ENCODE data around the gene AP2B1. TPM values are rescaled to one million over a fixed set of nuclear protein-coding genes. Genes with fewer than 3 reads are reported as not detected.

The AP2B1 gene
- total RNA-seq, 3 donors from 2014 or later = 127 to 177 (median 153) TPM

DNA sequence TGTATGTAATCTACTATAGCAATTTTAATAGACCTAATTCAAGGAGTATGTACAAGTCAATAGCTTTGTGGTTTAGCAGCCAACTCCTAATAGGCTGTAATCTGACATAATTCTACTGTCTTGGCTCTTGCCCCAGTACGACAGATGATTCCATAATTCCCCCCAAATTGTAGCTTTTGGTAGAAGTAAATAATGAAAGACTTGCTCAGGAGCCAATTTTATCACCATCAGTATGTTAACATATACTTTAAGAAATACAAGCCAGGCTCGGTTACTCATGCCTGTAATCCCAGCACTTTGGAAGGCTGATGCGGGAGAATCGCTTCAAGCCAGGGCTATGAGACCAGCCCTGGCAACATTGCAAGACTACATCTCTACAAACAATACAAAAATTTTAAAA lies 53.9 kb downstream of the AP2B1 start:
- Histone ChIP-seq H3K9me3 (no peaks in the 10 kb centered on the region), H3K4me1 (ENCODE audit: low read depth) (no peaks in the 10 kb centered on the region), H3K4me3 (no peak overlapping the region), H3K36me3 (ENCODE audit: low read depth) (no peaks in the 10 kb centered on the region)
- DNase-seq = no peak
- TF ChIP-seq, protein P1, sequence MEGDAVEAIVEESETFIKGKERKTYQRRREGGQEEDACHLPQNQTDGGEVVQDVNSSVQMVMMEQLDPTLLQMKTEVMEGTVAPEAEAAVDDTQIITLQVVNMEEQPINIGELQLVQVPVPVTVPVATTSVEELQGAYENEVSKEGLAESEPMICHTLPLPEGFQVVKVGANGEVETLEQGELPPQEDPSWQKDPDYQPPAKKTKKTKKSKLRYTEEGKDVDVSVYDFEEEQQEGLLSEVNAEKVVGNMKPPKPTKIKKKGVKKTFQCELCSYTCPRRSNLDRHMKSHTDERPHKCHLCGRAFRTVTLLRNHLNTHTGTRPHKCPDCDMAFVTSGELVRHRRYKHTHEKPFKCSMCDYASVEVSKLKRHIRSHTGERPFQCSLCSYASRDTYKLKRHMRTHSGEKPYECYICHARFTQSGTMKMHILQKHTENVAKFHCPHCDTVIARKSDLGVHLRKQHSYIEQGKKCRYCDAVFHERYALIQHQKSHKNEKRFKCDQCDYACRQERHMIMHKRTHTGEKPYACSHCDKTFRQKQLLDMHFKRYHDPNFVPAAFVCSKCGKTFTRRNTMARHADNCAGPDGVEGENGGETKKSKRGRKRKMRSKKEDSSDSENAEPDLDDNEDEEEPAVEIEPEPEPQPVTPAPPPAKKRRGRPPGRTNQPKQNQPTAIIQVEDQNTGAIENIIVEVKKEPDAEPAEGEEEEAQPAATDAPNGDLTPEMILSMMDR (IDR thresholded peaks at IDR 0.05) = no peak
- no peak for ATAC-seq
- intact Hi-C loops (cut with DNase I, micrococcal nuclease) = no loop called here

DNA sequence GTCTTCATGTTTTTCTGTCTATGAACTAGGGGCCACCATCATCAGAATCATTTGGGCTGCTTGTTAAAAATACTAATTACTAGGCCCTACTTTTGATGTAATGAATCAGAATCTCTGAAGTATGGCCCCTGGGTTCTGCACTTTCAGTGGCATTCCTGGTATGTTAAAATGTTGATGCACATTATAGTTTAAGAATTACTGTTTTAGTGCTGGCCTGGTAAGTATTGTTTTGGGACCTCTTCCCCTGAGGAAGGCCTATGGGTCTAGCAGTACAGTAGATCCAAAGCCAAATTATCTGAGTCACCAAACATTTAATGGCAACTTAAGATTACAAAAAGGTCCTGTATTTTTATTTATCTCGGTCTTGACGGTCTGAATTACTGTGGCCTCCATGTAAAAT lies 58.8 kb downstream of the AP2B1 start:
- no peak for DNase-seq
- intact Hi-C loops (cut with DNase I, micrococcal nuclease) = no loop called here
- no peak overlapping the region for H3K4me3 ChIP-seq
- no peaks in the 10 kb centered on the region for H3K4me1 ChIP-seq (ENCODE audit: low read depth)
- ATAC-seq = no peak
- H3K9me3 ChIP-seq = no peaks in the 10 kb centered on the region
- TF ChIP-seq, protein P1 (IDR thresholded peaks at IDR 0.05) = no peak
- H3K36me3 ChIP-seq (ENCODE audit: low read depth) = no peaks in the 10 kb centered on the region

DNA sequence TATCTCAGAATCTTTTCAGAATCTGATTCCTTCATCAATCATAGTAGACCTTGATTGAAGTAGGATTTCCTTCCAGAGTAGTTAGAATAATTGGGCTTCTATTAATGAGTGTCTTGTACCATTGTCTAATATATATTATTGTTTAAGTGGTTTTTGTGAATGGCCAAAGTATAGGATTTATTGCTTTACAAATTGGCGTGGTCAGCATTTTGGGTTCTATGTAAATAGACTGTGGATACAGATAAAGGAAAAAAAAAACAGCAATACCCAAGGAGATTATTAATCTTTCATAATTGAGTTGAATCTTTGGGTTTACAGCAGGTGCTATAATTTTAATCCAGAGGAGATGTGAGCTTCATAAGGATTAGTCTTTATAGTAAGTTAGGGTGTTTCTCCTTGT lies 64.3 kb downstream of the AP2B1 start:
- intact Hi-C loops (cut with DNase I, micrococcal nuclease) = no loop called here
- ATAC-seq (no peak), DNase-seq (no peak)
- Histone ChIP-seq H3K9me3 (no peaks in the 10 kb centered on the region), H3K4me1 (ENCODE audit: low read depth) (no peaks in the 10 kb centered on the region), H3K4me3 (no peak overlapping the region), H3K36me3 (ENCODE audit: low read depth) (no peaks in the 10 kb centered on the region)
- TF ChIP-seq, protein P1 (IDR thresholded peaks at IDR 0.05) = no peak

DNA sequence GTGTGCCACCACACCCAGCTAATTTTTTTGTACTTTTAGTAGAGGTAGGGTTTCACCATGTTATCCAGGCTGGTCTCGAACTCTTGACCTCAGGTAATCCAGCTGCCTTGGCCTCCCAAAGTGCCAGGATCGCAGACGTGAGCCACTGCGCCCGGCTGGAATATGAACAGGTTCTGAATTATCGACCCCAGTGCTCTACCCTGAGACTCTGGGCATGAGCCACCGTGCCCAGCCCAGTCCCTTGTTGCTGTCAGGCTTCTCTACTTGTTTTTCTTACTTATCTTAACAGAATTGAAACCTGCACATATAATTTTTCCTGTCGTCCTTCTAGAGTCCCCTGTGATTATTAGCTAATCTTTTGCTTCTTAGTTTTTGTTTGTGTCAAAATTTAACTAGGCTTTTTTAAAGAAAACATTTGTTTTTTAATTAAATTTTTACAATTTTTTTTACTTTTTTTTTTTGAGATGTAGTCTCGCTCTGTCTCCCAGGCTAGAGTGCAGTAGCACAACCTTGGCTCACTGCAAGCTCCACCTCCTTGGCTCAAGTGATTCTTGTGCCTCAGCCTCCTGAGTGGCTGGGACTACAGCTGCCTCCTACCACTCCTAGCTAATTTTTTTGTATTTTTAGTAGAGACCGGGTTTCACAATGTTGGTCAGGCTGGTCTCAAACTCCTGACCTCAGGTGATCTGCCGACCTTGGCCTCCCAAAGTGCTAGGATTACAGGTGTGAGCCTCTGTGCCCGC lies 66.7 kb downstream of the AP2B1 start:
- TF ChIP-seq, protein P1 (IDR thresholded peaks at IDR 0.05) = no peak
- intact Hi-C loops (cut with DNase I, micrococcal nuclease) = no loop called here
- DNase-seq (no peak), ATAC-seq (no peak)
- Histone ChIP-seq H3K9me3 (no peaks in the 10 kb centered on the region), H3K4me3 (no peak overlapping the region), H3K36me3 (ENCODE audit: low read depth) (no peaks in the 10 kb centered on the region), H3K4me1 (ENCODE audit: low read depth) (no peaks in the 10 kb centered on the region)

DNA sequence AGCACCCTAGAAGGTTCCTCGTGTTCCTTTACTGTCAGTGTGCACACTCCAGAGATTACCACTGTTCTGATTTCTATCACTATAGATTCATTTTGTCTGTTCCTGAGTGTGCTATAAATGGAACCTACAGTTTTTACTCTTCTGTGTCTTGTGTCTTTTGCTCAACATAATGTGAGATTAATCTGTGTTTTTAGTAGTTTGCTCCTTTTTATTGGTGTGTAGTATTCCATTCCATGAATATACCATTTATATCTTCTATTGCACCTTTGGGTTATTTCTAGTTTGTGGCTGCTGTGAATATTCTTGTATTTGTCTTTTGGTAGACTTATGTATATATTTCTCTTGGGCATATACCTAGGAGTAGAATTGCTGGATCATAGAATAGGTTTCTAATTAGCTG lies 68.2 kb downstream of the AP2B1 start:
- ATAC-seq (no peak), DNase-seq (no peak)
- H3K4me3 ChIP-seq = no peak overlapping the region
- no peaks in the 10 kb centered on the region for H3K9me3 ChIP-seq
- no peaks in the 10 kb centered on the region for H3K36me3 ChIP-seq (ENCODE audit: low read depth)
- no peaks in the 10 kb centered on the region for H3K4me1 ChIP-seq (ENCODE audit: low read depth)
- TF ChIP-seq, protein P1 (IDR thresholded peaks at IDR 0.05) = no peak
- intact Hi-C loops (cut with DNase I, micrococcal nuclease) = no loop called here

All from mucosa of descending colon (tissue), 3 donors.